ENCODE results near the gene C12orf76. TPM values are rescaled to one million over a fixed set of nuclear protein-coding genes. Genes with fewer than 3 reads are reported as not detected.

The C12orf76 gene
- total and polyA plus RNA-seq, 2 of the 13 experiments (the other 11 are each of a cell fraction or from before 2014, with no cell fraction given) = 15.8 to 38.4 TPM

- TF ChIP-seq ATF7-NPFF (CRISPR knock-in tag; IDR thresholded peaks at IDR 0.05; ENCODE audit: low read depth) = no peak
- TF ChIP-seq MIER3 (CRISPR knock-in tag; IDR thresholded peaks at IDR 0.05; ENCODE audit: borderline replicate concordance) = peak; percentile 39; the same call in 1 of the 2 replicates
- TF ChIP-seq ZNF382 (CRISPR knock-in tag; IDR thresholded peaks at IDR 0.05; ENCODE audit: borderline replicate concordance) = no peak
- no peak for TF ChIP-seq ZNF839 (CRISPR knock-in tag; IDR thresholded peaks at IDR 0.05; ENCODE audit: borderline replicate concordance)
- no peak for TF ChIP-seq ZNF354B (CRISPR knock-in tag; IDR thresholded peaks at IDR 0.05)
- no peak; the same call in 1 of the 2 replicates for TF ChIP-seq RXRA (CRISPR knock-in tag; IDR thresholded peaks at IDR 0.05)
- no peak; the same call in 1 of the 2 replicates for TF ChIP-seq ZNF501 (CRISPR knock-in tag; IDR thresholded peaks at IDR 0.05)
- no peak for TF ChIP-seq RBAK (CRISPR knock-in tag; IDR thresholded peaks at IDR 0.05)
- TF ChIP-seq HNF1A (IDR thresholded peaks at IDR 0.05; ENCODE audit: low read depth) = no peak
- TF ChIP-seq HNF1A (CRISPR knock-in tag; IDR thresholded peaks at IDR 0.05; ENCODE audit: borderline replicate concordance) = no peak
- no peak for TF ChIP-seq ZBTB46 (CRISPR knock-in tag; IDR thresholded peaks at IDR 0.05; ENCODE audit: borderline replicate concordance)
- TF ChIP-seq CEBPG (CRISPR knock-in tag; IDR thresholded peaks at IDR 0.05) = no peak
- TF ChIP-seq TEAD2 (CRISPR knock-in tag; IDR thresholded peaks at IDR 0.05) = no peak
- TF ChIP-seq MLXIP (CRISPR knock-in tag; IDR thresholded peaks at IDR 0.05; ENCODE audit: borderline replicate concordance) = no peak
- no peak for TF ChIP-seq TCF7L2 (IDR thresholded peaks at IDR 0.05; ENCODE audit: low read depth, low read length)
- TF ChIP-seq TFE3 (CRISPR knock-in tag; IDR thresholded peaks at IDR 0.05) = peak; percentile 70; the same call in 1 of the 2 replicates
- TF ChIP-seq ZSCAN21 (CRISPR knock-in tag; IDR thresholded peaks at IDR 0.05; ENCODE audit: borderline replicate concordance) = no peak
- TF ChIP-seq ZNF879 (CRISPR knock-in tag; IDR thresholded peaks at IDR 0.05) = no peak
- no peak for TF ChIP-seq ZNF207 (IDR thresholded peaks at IDR 0.05; ENCODE audit: borderline replicate concordance)
Measured at GRCh38 chr12:110035534-110036104, 12.7 kb downstream of the C12orf76 start (continued).

All from HepG2 (cell line).